HepG2 (cell line): ENCODE results near the gene SEC14L1. TPM values are rescaled to one million over a fixed set of nuclear protein-coding genes. Genes with fewer than 3 reads are reported as not detected.

Experiments
- AGO2 ChIP-seq: fragments of 200-400 bp; formaldehyde crosslinking; optimal IDR thresholded peaks from 2 replicates; pipeline ENCODE3; 2017; ENCODE audit warnings: mild to moderate bottlenecking, low read depth, low read length, moderate library complexity
- CENPT ChIP-seq: sonication (generic); formaldehyde crosslinking; IDR thresholded peaks from 2 replicates; pipeline ENCODE4 v1.8.0; 2022; ENCODE audit warnings: low read depth, mild to moderate bottlenecking, moderate library complexity, missing genetic modification reagents
- CHD2 ChIP-seq: IDR thresholded peaks from 2 replicates; pipeline ENCODE4 v1.6.1; 2011; ENCODE audit warnings: low read depth, low read length, improper control_type of control experiment
- EED ChIP-seq: sonication (generic); formaldehyde crosslinking; IDR thresholded peaks from 2 replicates; pipeline ENCODE4 v1.5.0; 2020; ENCODE audit warnings: mild to moderate bottlenecking, missing genetic modification reagents
- ERF ChIP-seq: IDR thresholded peaks from 2 replicates; pipeline ENCODE4 v1.6.1; 2018; ENCODE audit warnings: missing biosample characterization, missing genetic modification reagents
- FOXA1 ChIP-seq, 2 experiments: fragments of 450-650 bp in 1 of 2; sonication (generic) in 1 of 2; formaldehyde crosslinking in 1 of 2; IDR thresholded peaks; 2 replicates each; pipeline versions ENCODE4 v1.4.0 to v1.6.1; 2016 to 2020; ENCODE audit warnings: missing genetic modification reagents in 1 of 2
- HMG20B ChIP-seq: conservative IDR thresholded peaks from 2 replicates; pipeline ENCODE4 v1.6.1; 2016; ENCODE audit warnings: missing genetic modification reagents, missing compliant biosample characterization
- HOXA9 ChIP-seq: sonication (generic); formaldehyde crosslinking; IDR thresholded peaks from 2 replicates; pipeline ENCODE4 v1.8.1; 2022; ENCODE audit warnings: missing genetic modification reagents, mild to moderate bottlenecking, moderate library complexity, borderline replicate concordance
- JUND ChIP-seq: sonication (generic); formaldehyde crosslinking; IDR thresholded peaks from 2 replicates; pipeline ENCODE4 v1.8.0; 2022; ENCODE audit warnings: mild to moderate bottlenecking, missing genetic modification reagents
- KLF11 ChIP-seq: IDR thresholded peaks from 2 replicates; pipeline ENCODE4 v1.6.1; 2016; ENCODE audit warnings: missing compliant biosample characterization
- MAF1 ChIP-seq: sonication (generic); formaldehyde crosslinking; IDR thresholded peaks from 2 replicates; pipeline ENCODE4 v1.5.0; 2020; ENCODE audit warnings: missing genetic modification reagents, borderline replicate concordance
- MEF2D ChIP-seq: sonication (generic); formaldehyde crosslinking; IDR thresholded peaks from 2 replicates; pipeline ENCODE4 v1.5.1; 2020; ENCODE audit warnings: mild to moderate bottlenecking, missing genetic modification reagents
- MZF1 ChIP-seq: sonication (generic); formaldehyde crosslinking; IDR thresholded peaks from 2 replicates; pipeline ENCODE4 v1.8.1; 2023; ENCODE audit warnings: mild to moderate bottlenecking, missing genetic modification reagents, borderline replicate concordance
- NAIF1 ChIP-seq: sonication (generic); formaldehyde crosslinking; IDR thresholded peaks from 2 replicates; pipeline ENCODE4 v1.5.0; 2020; ENCODE audit warnings: mild to moderate bottlenecking, missing genetic modification reagents, borderline replicate concordance
- NBN ChIP-seq: fragments of 450-650 bp; conservative IDR thresholded peaks from 2 replicates; pipeline ENCODE4 v1.6.1; 2017
- PHF21A ChIP-seq: sonication (generic); formaldehyde crosslinking; IDR thresholded peaks from 2 replicates; pipeline ENCODE4 v1.5.0; 2020; ENCODE audit warnings: mild to moderate bottlenecking, missing genetic modification reagents
- RAD51 ChIP-seq: fragments of 450-650 bp; IDR thresholded peaks from 2 replicates; pipeline ENCODE4 v1.6.1; 2016; ENCODE audit warnings: borderline replicate concordance
- ZNF10 ChIP-seq: sonication (generic); formaldehyde crosslinking; IDR thresholded peaks from 2 replicates; pipeline ENCODE4 v1.4.0; 2020; ENCODE audit warnings: mild to moderate bottlenecking, low read depth, missing genetic modification reagents, borderline replicate concordance
- ZNF205 ChIP-seq: IDR thresholded peaks from 2 replicates; pipeline ENCODE4 v1.6.1; 2018; ENCODE audit warnings: missing biosample characterization, missing genetic modification reagents
- ZNF510 ChIP-seq: sonication (generic); formaldehyde crosslinking; IDR thresholded peaks from 2 replicates; pipeline ENCODE4 v1.4.0; 2020; ENCODE audit warnings: low read depth, mild to moderate bottlenecking, missing genetic modification reagents
- ZNF562 ChIP-seq: sonication (generic); formaldehyde crosslinking; IDR thresholded peaks from 2 replicates; pipeline ENCODE4 v1.8.0; 2022; ENCODE audit warnings: missing genetic modification reagents, borderline replicate concordance
- ZNF678 ChIP-seq: sonication (generic); formaldehyde crosslinking; IDR thresholded peaks from 2 replicates; pipeline ENCODE4 v1.4.0; 2020; ENCODE audit warnings: mild to moderate bottlenecking, missing genetic modification reagents
- ZNF792 ChIP-seq: IDR thresholded peaks from 2 replicates; pipeline ENCODE4 v1.6.1; 2016
- polyA plus RNA-seq, 8 experiments: library from polyadenylated mRNA; depleted of rRNA in 3 of 8; stranded (reverse) in 7 of 8; unstranded in 1 of 8; fragments of >200 nt; fragmentation: Illumina TruSeq in 4 of 8; extraction: Trizol in 4 of 8; gene quantifications; 2 replicates each; pipeline versions ENCODE4 v1.2.1 to v1.2.3, GENCODE V29; 2011 to 2016; ENCODE audit warnings: low read depth in 4 of 8, missing spikeins in 1 of 8, mixed read lengths in 1 of 8; ENCODE audit not compliant: insufficient read depth in 1 of 8
- total RNA-seq, 5 experiments: library from RNA; depleted of rRNA; stranded (reverse); fragments of >200 nt; fragmentation: Illumina TruSeq; extraction: Trizol; gene quantifications; 2 replicates each; pipeline ENCODE4 v1.2.3, GENCODE V29; 2016; ENCODE audit warnings: low read depth in 1 of 5
- TF ChIP-seq, protein P1 (sequence below): sonication (generic); formaldehyde crosslinking; IDR thresholded peaks from 2 replicates; pipeline ENCODE4 v1.9.0; 2022; ENCODE audit warnings: missing genetic modification reagents, mild to moderate bottlenecking, borderline replicate concordance
- TF ChIP-seq, protein P2 (sequence below): sonication (generic); formaldehyde crosslinking; IDR thresholded peaks from 2 replicates; pipeline ENCODE4 v1.5.1; 2020; ENCODE audit warnings: missing genetic modification reagents, mild to moderate bottlenecking, borderline replicate concordance
- TF ChIP-seq, protein P3 (sequence below): sonication (generic); formaldehyde crosslinking; IDR thresholded peaks from 2 replicates; pipeline ENCODE4 v1.5.1; 2020; ENCODE audit warnings: missing genetic modification reagents, mild to moderate bottlenecking, borderline replicate concordance

SEC14L1 gene
- total and polyA plus RNA-seq, 2 of the 13 experiments (the other 11 are each of a cell fraction or from before 2014, with no cell fraction given), result 26.3 to 43.9 TPM

DNA sequence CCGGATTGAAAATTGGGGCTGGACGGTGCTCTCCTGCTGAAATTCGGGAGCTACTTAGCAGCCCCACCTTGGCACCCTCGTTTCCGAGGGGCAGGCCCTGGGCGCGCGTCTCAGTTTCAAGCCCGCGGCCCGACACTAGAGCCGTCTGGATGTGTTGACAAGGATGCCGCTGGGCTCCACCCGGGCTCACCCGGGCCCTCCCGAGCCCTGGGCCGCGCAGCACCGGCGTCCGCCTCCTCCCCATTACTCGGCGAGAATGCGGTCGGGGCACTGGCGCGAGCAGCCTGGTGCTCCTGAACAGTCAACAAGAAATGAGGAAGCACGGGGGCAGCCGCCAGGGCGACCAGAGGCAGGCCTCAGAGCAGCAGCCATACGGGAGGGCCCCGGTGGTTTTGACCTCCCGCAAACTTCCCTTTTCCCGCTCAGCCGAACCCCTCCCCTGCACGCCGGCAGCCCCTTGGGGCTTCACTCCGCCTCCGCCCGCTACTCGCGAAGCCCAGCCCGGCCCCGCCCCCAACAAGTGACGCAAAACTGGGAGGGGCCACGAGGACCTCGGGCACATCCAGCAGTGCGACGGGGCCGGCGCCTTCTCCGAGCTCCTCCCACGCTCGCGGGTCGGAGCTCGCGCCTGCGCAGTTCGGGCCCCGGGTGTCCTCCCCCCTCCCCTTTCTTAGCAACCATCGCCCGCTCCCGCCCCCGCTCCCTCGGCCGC, 447 bp upstream of the SEC14L1 start (continued):
- TF ChIP-seq PHF21A (CRISPR knock-in tag) (0 out of 2 replicates have a peak, but pooled peaks have one; percentile 14), NAIF1 (CRISPR knock-in tag) (peak; percentile 69; the same call in 1 of the 2 replicates), MZF1 (CRISPR knock-in tag) (no peak), HMG20B (CRISPR knock-in tag) (0 out of 2 replicates have a peak, but pooled peaks have one; percentile 27), CENPT (CRISPR knock-in tag) (0 out of 2 replicates have a peak, but pooled peaks have one; percentile 58), AGO2 (peak; percentile 94), NBN (no peak), ZNF10 (CRISPR knock-in tag) (no peak), ZNF562 (no peak), RAD51 (no peak), ZNF510 (CRISPR knock-in tag) (peak; percentile 87; the same call in 1 of the 2 replicates), MAF1 (0 out of 2 replicates have a peak, but pooled peaks have one; percentile 70), HOXA9 (CRISPR knock-in tag) (peak; percentile 3; the same call in 1 of the 2 replicates), ZNF205 (peak; percentile 94), MEF2D (CRISPR knock-in tag) (peak; percentile 81), JUND (CRISPR knock-in tag) (no peak), KLF11 (peak; percentile 90; the same call in 1 of the 2 replicates), ZNF678 (no peak), ERF (CRISPR knock-in tag) (peak; percentile 98), ZNF792 (peak; percentile 87), FOXA1 (IDR thresholded peaks at IDR 0.05) (no peak), FOXA1 (CRISPR knock-in tag; IDR thresholded peaks at IDR 0.05) (peak; percentile 45; the same call in 1 of the 2 replicates), EED (peak; percentile 49; the same call in 1 of the 2 replicates), CHD2 (0 out of 2 replicates have a peak, but pooled peaks have one; percentile 7)
- TF ChIP-seq, protein P1, sequence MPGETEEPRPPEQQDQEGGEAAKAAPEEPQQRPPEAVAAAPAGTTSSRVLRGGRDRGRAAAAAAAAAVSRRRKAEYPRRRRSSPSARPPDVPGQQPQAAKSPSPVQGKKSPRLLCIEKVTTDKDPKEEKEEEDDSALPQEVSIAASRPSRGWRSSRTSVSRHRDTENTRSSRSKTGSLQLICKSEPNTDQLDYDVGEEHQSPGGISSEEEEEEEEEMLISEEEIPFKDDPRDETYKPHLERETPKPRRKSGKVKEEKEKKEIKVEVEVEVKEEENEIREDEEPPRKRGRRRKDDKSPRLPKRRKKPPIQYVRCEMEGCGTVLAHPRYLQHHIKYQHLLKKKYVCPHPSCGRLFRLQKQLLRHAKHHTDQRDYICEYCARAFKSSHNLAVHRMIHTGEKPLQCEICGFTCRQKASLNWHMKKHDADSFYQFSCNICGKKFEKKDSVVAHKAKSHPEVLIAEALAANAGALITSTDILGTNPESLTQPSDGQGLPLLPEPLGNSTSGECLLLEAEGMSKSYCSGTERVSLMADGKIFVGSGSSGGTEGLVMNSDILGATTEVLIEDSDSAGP (CRISPR knock-in tag), result peak; percentile 90; the same call in 1 of the 2 replicates
- TF ChIP-seq, protein P2, sequence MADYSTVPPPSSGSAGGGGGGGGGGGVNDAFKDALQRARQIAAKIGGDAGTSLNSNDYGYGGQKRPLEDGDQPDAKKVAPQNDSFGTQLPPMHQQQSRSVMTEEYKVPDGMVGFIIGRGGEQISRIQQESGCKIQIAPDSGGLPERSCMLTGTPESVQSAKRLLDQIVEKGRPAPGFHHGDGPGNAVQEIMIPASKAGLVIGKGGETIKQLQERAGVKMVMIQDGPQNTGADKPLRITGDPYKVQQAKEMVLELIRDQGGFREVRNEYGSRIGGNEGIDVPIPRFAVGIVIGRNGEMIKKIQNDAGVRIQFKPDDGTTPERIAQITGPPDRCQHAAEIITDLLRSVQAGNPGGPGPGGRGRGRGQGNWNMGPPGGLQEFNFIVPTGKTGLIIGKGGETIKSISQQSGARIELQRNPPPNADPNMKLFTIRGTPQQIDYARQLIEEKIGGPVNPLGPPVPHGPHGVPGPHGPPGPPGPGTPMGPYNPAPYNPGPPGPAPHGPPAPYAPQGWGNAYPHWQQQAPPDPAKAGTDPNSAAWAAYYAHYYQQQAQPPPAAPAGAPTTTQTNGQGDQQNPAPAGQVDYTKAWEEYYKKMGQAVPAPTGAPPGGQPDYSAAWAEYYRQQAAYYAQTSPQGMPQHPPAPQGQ (CRISPR knock-in tag), result no peak
- TF ChIP-seq, protein P3, sequence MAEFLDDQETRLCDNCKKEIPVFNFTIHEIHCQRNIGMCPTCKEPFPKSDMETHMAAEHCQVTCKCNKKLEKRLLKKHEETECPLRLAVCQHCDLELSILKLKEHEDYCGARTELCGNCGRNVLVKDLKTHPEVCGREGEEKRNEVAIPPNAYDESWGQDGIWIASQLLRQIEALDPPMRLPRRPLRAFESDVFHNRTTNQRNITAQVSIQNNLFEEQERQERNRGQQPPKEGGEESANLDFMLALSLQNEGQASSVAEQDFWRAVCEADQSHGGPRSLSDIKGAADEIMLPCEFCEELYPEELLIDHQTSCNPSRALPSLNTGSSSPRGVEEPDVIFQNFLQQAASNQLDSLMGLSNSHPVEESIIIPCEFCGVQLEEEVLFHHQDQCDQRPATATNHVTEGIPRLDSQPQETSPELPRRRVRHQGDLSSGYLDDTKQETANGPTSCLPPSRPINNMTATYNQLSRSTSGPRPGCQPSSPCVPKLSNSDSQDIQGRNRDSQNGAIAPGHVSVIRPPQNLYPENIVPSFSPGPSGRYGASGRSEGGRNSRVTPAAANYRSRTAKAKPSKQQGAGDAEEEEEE (CRISPR knock-in tag), result no peak
